Colonic mucosa (tissue), 4 donors: ENCODE measurements around the gene PRKCG. TPM values are rescaled to one million over a fixed set of nuclear protein-coding genes. Genes with fewer than 3 reads are reported as not detected.

Experiments used
- DNase-seq: peaks from one replicate; pipeline ENCODE4 v3.0.0-alpha.2; 2020
- H3K27ac ChIP-seq: fragments of 200-600 bp; one replicate; pipeline ENCODE4 v1.8.0; 2021
- H3K27me3 ChIP-seq: fragments of 200-600 bp; one replicate; pipeline ENCODE4 v1.8.0; 2021
- H3K36me3 ChIP-seq: fragments of 200-600 bp; one replicate; pipeline ENCODE4 v1.8.0; 2021
- H3K4me1 ChIP-seq: fragments of 200-600 bp; one replicate; pipeline ENCODE4 v1.8.0; 2021; ENCODE audit warnings: mild to moderate bottlenecking
- H3K4me3 ChIP-seq: fragments of 200-600 bp; one replicate; pipeline ENCODE4 v1.8.0; 2021
- H3K9ac ChIP-seq, 2 donors: one replicate each; pipeline ENCODE4 v1.7.0; 2013; ENCODE audit warnings: control low read depth in 2 of 2, low read depth in 2 of 2, low read length in 2 of 2
- H3K9me3 ChIP-seq: fragments of 200-600 bp; one replicate; pipeline ENCODE4 v1.8.0; 2021
- CTCF ChIP-seq: fragments of 200-600 bp; IDR thresholded peaks from one replicate; pipeline ENCODE4 v1.8.0; 2022; ENCODE audit warnings: antibody characterized with exemption, mild to moderate bottlenecking
- intact Hi-C: fragments of 100-400 bp; cut with DNase I; formaldehyde crosslinking; loops from one replicate; pipeline ENCODE4 v1.14.1; 2022
- total RNA-seq, 2 donors: library from RNA; stranded (reverse); fragmentation: NEBNext Ultra II Directional in 1 of 2; extraction: Animal tissue kit (Norgen Biotek cat#: 25700) in 1 of 2; gene quantifications; one replicate each; pipeline ENCODE4 v1.2.1, GENCODE V29; 2021
- donor health status: healthy.
- donor health status: DM: no; HTN: no; CAD: no.
- donor health status: DM: no; HTN: no; CAD: no.

PRKCG gene
- total RNA-seq, 2 donors from 2014 or later = 0.08 to 0.22 TPM

GRCh38 chr19:53875602-53876325, 6.2 kb upstream of the PRKCG start:
- peaks cover 6% of the 10 kb centered on the region for H3K27me3 ChIP-seq
- H3K9me3 ChIP-seq = no peaks in the 10 kb centered on the region
- H3K27ac ChIP-seq = no peak overlapping the region
- no peak for TF ChIP-seq CTCF
- H3K4me1 ChIP-seq = peaks cover 6% of the 10 kb centered on the region
- intact Hi-C loops = no loop called here
- no peak for DNase-seq
- H3K4me3 ChIP-seq = no peak overlapping the region
- H3K36me3 ChIP-seq = peaks cover 6% of the 10 kb centered on the region
- no peak overlapping the region for H3K9ac ChIP-seq

- intact Hi-C loops = no loop called here
- Histone ChIP-seq H3K36me3 (peaks cover 6% of the 10 kb centered on the region), H3K27me3 (peaks cover 7% of the 10 kb centered on the region), H3K27ac (no peak overlapping the region), H3K9ac (no peak overlapping the region), H3K4me3 (no peak overlapping the region), H3K4me1 (peaks cover under 1% of the 10 kb centered on the region), H3K9me3 (no peaks in the 10 kb centered on the region)
- TF ChIP-seq CTCF = no peak
- DNase-seq = no peak
Measured at GRCh38 chr19:53876651-53877224, 5.3 kb upstream of the PRKCG start.

- no peak for TF ChIP-seq CTCF
- Histone ChIP-seq H3K27ac (no peak overlapping the region), H3K4me3 (no peak overlapping the region), H3K36me3 (peaks cover 6% of the 10 kb centered on the region), H3K9me3 (no peaks in the 10 kb centered on the region), H3K4me1 (peaks cover 6% of the 10 kb centered on the region), H3K27me3 (peaks cover 13% of the 10 kb centered on the region), H3K9ac (no peak overlapping the region)
- intact Hi-C loops = no loop called here
- no peak for DNase-seq
Measured at GRCh38 chr19:53877361-53877766, 4.6 kb upstream of the PRKCG start.

GRCh38 chr19:53878776-53879139, 3.2 kb upstream of the PRKCG start:
- H3K27me3 ChIP-seq = peaks cover 27% of the 10 kb centered on the region
- no peaks in the 10 kb centered on the region for H3K9me3 ChIP-seq
- H3K9ac ChIP-seq = peak overlapping the region; percentile 62 to 68
- H3K4me3 ChIP-seq = peak overlapping the region; percentile 60
- H3K36me3 ChIP-seq = peaks cover 6% of the 10 kb centered on the region
- H3K4me1 ChIP-seq = peaks cover 6% of the 10 kb centered on the region
- no peak for DNase-seq
- no peak overlapping the region for H3K27ac ChIP-seq
- intact Hi-C loops = no loop called here
- no peak for TF ChIP-seq CTCF

GRCh38 chr19:53879140-53880081, 2.6 kb upstream of the PRKCG start:
- peak; percentile 91 for DNase-seq
- Histone ChIP-seq H3K4me1 (peaks cover 6% of the 10 kb centered on the region), H3K9ac (peak overlapping the region; percentile 62 to 68), H3K27me3 (peaks cover 31% of the 10 kb centered on the region), H3K4me3 (peak overlapping the region; percentile 60), H3K9me3 (no peaks in the 10 kb centered on the region), H3K36me3 (peaks cover under 1% of the 10 kb centered on the region), H3K27ac (no peak overlapping the region)
- intact Hi-C loops = loop anchor here (5.0 kb wide), 1 partner anchor 32 kb away; no protein-coding TSS in a partner anchor
- TF ChIP-seq CTCF = no peak
